Large intestine (tissue), 3 donors: ENCODE data around the gene EXOSC6. TPM values are rescaled to one million over a fixed set of nuclear protein-coding genes. Genes with fewer than 3 reads are reported as not detected.
A peak's percentile ranks its signal among the peaks of the same experiment; 100 is the strongest.
"Not testable (repeated sequence)": the region's sequence is repeated elsewhere in the genome, so short reads cannot be mapped to it uniquely, and the experiment has no call there.

Experiments used
- DNase-seq, 2 donors: peaks; one replicate each; pipeline versions ENCODE4 v3.0.0 to v3.0.0-alpha.2; 2013
- H3K27ac ChIP-seq: one replicate; pipeline ENCODE4 v1.5.1; 2013; ENCODE audit warnings: low read length
- H3K27me3 ChIP-seq: 2 replicates; pipeline ENCODE4 v1.6.1; 2013; ENCODE audit warnings: low read length; ENCODE audit not compliant: control insufficient read depth, insufficient read depth
- H3K36me3 ChIP-seq: 2 replicates; pipeline ENCODE4 v1.6.1; 2013; ENCODE audit warnings: low read length; ENCODE audit not compliant: control insufficient read depth, insufficient read depth
- H3K4me1 ChIP-seq: one replicate; pipeline ENCODE4 v1.6.1; 2013; ENCODE audit warnings: low read length; ENCODE audit not compliant: control insufficient read depth, insufficient read depth
- H3K4me3 ChIP-seq: one replicate; pipeline ENCODE4 v1.5.1; 2013; ENCODE audit warnings: low read length
- H3K9me3 ChIP-seq: one replicate; pipeline ENCODE4 v1.6.1; 2013; ENCODE audit warnings: mild to moderate bottlenecking, low read depth, low read length, moderate library complexity; ENCODE audit not compliant: control insufficient read depth
- WGBS: methylation state at CpG from one replicate; pipeline ENCODE4 v1.1.5; 2013; ENCODE audit warnings: low lambda C conversion rate; ENCODE audit not compliant: insufficient coverage; 5-methylcytosine and 5-hydroxymethylcytosine counted together
- polyA plus RNA-seq: library from polyadenylated mRNA; unstranded; fragments of 120-200 nt; gene quantifications from one replicate; pipeline ENCODE4 v1.2.1, GENCODE V29; 2013

Gene EXOSC6
- polyA plus RNA-seq, 1 donor, result 15.1 TPM

DNA sequence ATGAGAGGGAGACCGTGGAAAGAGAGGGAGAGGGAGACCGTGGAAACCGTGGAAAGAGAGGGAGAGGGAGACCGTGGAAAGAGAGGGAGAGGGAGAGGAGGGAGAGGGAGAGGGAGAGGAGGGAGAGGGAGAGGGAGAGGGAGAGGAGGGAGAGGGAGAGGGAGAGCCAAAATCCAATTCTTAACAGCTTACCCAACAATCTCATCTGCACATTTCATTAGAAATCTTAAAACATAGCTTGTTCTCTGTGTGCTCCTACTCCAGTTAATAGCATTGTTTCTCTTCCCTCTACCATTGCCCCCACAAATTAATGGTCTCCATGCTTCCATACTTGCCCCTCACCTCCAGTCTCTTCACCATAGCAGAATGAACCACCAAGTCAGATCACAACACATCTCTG is 26.3 kb downstream of the EXOSC6 start:
- DNase-seq, H3K36me3 ChIP-seq, H3K9me3 ChIP-seq, H3K4me3 ChIP-seq, H3K27me3 ChIP-seq, H3K27ac ChIP-seq, H3K4me1 ChIP-seq: not testable (repeated sequence)
- no CpG with 5 or more reads among the region's 4 CpGs for WGBS

DNA sequence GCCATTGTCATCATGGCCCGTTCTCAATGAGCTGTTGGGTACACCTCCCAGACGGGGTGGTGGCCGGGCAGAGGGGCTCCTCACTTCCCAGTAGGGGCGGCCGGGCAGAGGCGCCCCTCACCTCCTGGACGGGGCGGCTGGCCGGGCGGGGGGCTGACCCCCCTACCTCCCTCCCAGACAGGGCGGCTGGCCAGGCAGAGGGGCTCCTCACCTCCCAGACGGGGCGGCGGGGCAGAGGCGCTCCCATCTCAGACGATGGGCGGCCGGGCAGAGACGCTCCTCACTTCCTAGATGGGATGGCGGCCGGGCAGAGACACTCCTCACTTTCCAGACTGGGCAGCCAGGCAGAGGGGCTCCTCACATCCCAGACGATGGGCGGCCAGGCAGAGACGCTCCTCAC is 27.1 kb downstream of the EXOSC6 start:
- not testable (repeated sequence) for H3K4me1 ChIP-seq, DNase-seq, H3K4me3 ChIP-seq, H3K9me3 ChIP-seq, H3K27me3 ChIP-seq, H3K36me3 ChIP-seq, H3K27ac ChIP-seq
- WGBS, result no CpG with 5 or more reads among the region's 24 CpGs

DNA sequence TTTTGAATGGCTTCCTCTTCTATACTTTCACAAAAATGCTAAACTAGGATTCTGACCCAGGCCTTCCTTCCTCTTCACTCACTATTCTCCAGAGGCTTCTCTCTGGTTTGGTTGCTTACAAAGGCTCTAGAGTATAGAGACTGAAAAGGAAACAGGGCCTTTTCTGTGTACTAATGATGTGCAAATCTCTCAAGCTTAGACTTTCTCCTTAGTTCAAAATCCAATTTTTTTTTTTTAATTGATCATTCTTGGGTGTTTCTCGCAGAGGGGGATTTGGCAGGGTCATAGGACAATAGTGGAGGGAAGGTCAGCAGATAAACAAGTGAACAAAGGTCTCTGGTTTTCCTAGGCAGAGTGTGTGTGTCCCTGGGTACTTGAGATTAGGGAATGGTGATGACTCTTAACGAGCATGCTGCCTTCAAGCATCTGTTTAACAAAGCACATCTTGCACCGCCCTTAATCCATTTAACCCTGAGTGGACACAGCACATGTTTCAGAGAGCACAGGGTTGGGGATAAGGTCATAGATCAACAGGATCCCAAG is 27.7 kb downstream of the EXOSC6 start:
- DNase-seq, result peak in 1 of 2 donors; percentile 52
- no CpG with 5 or more reads among the region's 3 CpGs for WGBS
- H3K4me3 ChIP-seq, H3K36me3 ChIP-seq, H3K4me1 ChIP-seq, H3K27me3 ChIP-seq, H3K9me3 ChIP-seq: not testable (repeated sequence)
- H3K27ac ChIP-seq, result peak overlapping the region; percentile 2

DNA sequence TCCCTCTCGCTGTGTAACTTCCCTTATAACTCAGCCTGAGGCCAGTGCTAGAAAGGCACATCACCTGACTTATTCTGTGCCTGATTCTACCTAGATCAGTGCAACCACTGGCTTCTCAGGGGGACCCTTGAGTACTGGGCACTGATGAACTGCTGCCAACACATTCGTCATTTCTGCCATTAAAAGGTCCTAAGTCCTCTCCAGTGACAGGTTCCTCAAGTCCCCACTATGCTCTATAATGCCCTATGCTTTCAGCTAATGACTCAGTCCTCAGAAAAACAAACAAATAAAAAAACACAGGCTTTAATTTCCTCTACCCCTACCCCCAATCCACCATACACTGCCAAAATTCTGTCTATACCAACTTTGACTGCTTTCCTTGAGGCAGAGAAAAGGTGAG is 28.5 kb downstream of the EXOSC6 start:
- WGBS, result no CpG with 5 or more reads among the region's 2 CpGs
- H3K36me3 ChIP-seq, H3K4me3 ChIP-seq, H3K27me3 ChIP-seq, H3K4me1 ChIP-seq, H3K9me3 ChIP-seq: not testable (repeated sequence)
- peak overlapping the region; percentile 31 for H3K27ac ChIP-seq
- DNase-seq, result peak; percentile 10 to 59

DNA sequence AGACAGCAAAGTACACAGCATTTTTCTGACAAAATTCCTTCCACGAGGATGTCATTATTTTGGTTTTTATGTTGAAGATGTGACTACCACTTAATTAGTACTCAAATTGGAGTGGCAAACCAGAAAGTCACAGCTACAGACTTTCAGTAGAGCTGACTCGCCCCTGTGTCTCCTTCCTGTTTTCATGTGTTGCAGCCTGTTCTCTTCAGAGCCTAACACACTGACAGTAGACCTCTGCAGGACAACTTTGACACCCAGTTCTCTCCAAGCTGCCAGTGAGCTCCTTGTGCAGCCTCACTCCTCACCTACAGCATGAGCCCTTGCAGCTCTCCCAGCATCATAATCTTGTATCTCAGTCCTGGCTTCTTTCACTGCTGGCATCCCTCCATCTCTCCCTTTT is 29.2 kb downstream of the EXOSC6 start:
- DNase-seq, H3K9me3 ChIP-seq, H3K4me3 ChIP-seq, H3K4me1 ChIP-seq, H3K27ac ChIP-seq, H3K27me3 ChIP-seq, H3K36me3 ChIP-seq: not testable (repeated sequence)
- WGBS, result no CpG with 5 or more reads among the region's 2 CpGs

DNA sequence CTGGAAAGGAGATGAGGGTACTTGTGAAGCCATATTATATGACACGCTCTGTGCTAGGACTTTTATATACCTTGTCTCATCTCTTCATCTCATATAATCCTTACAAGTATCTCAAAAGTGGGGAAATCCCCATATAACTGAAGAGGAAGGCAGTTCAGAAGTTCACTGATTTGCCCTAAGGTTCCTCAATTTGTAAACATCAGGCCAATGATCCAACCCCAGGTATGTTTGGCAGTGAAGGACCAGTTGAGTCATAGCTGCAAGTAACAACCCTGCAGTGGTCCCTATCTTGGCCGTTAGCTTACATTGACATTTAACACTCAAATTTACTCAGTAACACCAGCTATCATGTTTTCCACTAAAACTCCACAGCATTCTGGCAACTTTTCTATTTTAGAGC is 33.2 kb downstream of the EXOSC6 start:
- not testable (repeated sequence) for H3K36me3 ChIP-seq, H3K27ac ChIP-seq, DNase-seq, H3K4me1 ChIP-seq, H3K27me3 ChIP-seq, H3K9me3 ChIP-seq, H3K4me3 ChIP-seq
- no CpG with 5 or more reads among the region's 2 CpGs for WGBS

DNA sequence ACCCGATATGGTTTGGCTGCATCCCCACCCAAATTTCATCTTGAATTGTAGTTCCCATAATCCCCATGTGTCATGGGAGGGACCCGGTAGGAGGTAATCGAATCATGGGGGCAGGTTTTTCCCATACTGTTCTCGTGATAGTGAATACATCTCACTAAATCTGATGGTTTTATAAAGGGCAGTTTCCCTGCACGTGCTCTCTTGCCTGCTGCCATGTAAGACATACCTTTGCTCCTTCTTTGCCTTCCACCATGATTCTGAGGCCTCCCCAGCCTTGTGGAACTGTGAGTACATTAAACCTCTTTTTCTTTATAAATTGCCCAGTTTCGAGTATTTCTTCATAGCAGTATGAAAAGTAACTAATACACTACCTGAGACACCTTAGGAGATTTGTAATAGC is 45.4 kb downstream of the EXOSC6 start:
- not testable (repeated sequence) for H3K36me3 ChIP-seq, H3K4me3 ChIP-seq, H3K4me1 ChIP-seq, H3K27me3 ChIP-seq, H3K9me3 ChIP-seq, H3K27ac ChIP-seq, DNase-seq
- no CpG with 5 or more reads among the region's 6 CpGs for WGBS

DNA sequence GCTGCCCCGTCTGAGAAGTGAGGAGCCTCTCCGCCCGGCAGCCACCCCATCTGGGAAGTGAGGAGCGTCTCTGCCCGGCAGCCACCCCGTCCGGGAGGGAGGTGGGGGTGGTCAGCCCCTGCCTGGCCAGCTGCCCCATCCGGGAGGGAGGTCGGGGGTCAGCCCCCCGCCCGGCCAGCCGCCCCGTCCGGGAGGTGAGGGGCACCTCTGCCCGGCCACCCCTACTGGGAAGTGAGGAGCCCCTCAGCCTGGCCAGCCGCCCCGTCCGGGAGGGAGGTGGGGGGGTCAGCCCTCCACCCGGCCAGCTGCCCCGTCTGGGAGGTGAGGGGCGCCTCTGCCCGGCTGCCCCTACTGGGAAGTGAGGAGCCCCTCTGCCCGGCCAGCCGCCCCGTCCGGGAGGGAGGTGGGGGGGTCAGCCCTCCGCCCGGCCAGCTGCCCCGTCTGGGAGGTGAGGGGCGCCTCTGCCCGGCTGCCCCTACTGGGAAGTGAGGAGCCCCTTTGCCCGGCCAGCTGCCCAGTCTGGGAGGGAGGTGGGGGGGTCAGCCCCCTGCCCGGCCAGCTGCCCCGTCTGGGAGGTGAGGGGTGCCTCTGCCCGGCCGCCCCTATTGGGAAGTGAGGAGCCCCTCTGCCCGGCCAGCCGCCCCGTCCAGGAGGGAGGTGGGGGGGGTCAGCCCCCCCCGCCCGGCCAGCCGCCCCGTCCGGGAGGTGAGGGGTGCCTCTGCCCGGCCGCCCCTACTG is 46.9 kb downstream of the EXOSC6 start:
- not testable (repeated sequence) for H3K27ac ChIP-seq, H3K9me3 ChIP-seq, H3K27me3 ChIP-seq, H3K36me3 ChIP-seq, H3K4me3 ChIP-seq, DNase-seq, H3K4me1 ChIP-seq
- no CpG with 5 or more reads among the region's 46 CpGs for WGBS

DNA sequence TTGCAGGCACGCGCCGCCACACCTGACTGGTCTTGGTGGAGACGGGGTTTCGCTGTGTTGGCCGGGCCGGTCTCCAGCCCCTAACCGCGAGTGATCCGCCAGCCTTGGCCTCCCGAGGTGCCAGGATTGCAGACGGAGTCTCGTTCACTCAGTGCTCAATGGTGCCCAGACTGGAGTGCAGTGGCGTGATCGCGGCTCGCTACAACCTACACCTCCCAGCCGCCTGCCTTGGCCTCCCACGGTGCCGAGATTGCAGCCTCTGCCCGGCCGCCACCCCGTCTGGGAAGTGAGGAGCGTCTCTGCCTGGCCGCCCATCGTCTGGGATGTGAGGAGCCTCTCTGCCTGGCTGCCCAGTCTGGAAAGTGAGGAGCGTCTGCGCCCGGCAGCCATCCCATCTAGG is 47.7 kb downstream of the EXOSC6 start:
- H3K4me3 ChIP-seq, DNase-seq, H3K27me3 ChIP-seq, H3K36me3 ChIP-seq, H3K9me3 ChIP-seq, H3K4me1 ChIP-seq, H3K27ac ChIP-seq: not testable (repeated sequence)
- WGBS, result no CpG with 5 or more reads among the region's 29 CpGs

DNA sequence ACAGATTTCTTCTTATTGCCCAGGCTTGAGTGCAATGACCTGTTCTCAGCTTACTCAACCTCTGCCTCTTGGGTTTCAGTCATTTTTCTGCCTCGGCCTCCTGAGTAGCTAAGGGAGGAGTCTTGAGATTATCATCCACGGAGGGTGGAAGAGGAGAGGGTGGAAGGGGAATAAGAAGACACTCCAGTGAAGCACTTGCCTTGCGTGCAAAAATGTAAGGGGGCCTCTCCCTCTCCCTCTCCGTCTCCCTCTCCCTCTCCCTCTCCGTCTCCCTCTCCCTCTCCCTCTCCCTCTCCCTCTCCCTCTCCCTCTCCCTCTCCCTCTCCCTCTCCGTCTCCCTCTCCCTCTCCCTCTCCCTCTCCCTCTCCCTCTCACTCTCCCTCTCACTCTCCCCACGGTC is 48.2 kb downstream of the EXOSC6 start:
- H3K27ac ChIP-seq, H3K36me3 ChIP-seq, H3K4me3 ChIP-seq, H3K27me3 ChIP-seq, H3K4me1 ChIP-seq, H3K9me3 ChIP-seq, DNase-seq: not testable (repeated sequence)
- whole genome bisulfite sequencing, result no CpG with 5 or more reads among the region's 7 CpGs

DNA sequence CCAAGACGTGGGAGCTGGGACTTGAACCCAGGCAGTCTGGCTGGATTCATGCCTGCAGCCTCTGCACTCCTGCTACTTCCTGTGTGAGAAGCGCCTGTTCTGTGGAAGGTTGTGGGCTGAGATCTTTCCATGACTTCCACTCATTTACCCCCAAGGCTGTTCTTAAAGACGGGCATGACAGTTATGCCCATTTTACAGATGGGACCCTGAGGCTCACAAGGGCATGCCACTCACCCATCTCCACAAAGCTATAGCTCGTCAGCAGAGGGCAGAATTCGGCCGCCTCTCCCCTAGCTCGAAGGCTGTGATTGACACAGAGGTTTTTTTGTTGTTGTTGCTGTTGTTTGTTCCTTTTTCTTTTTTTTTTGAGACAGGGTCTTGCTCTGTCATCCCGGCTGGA is 51.7 kb downstream of the EXOSC6 start:
- H3K9me3 ChIP-seq, H3K27me3 ChIP-seq, DNase-seq, H3K36me3 ChIP-seq, H3K4me1 ChIP-seq, H3K4me3 ChIP-seq, H3K27ac ChIP-seq: not testable (repeated sequence)
- WGBS, result no CpG with 5 or more reads among the region's 8 CpGs
